ENCODE data around the gene FLAD1.

- no peak for TF ChIP-seq RNF2 (IDR thresholded peaks at IDR 0.05; ENCODE audit: borderline replicate concordance, low read depth, low read length, missing control alignments, poor library complexity, severe bottlenecking)
- no peak for TF ChIP-seq POLR2AphosphoS5 (IDR thresholded peaks at IDR 0.05; ENCODE audit: low read depth, low read length)
- no peak for TF ChIP-seq TAF1 (IDR thresholded peaks at IDR 0.05; ENCODE audit: low read depth, low read length)
- TF ChIP-seq CEBPB (IDR thresholded peaks at IDR 0.05; ENCODE audit: low read depth, low read length) = no peak
- TF ChIP-seq RAD21 (IDR thresholded peaks at IDR 0.05 in 1 of 2, conservative IDR thresholded peaks at IDR 0.05 in 1 of 2; ENCODE audit: low read depth in 2 of 2, low read length in 2 of 2) = no peak
Measured at GRCh38 chr1:155033524-155033923, 50.4 kb downstream of the FLAD1 start, which contains the start of the genes DCST1 and DCST2.

All from H1 (cell line).